ENCODE results near the gene SCNN1G.

The SCNN1G gene

GRCh38 chr16:23222929-23223328 is 40.4 kb downstream of the SCNN1G start:
- Histone ChIP-seq H2BK15ac (ENCODE audit: low read depth, poor library complexity, severe bottlenecking) (no peak overlapping the region), H3K23ac (ENCODE audit: low read length in 2 of 2) (no peak overlapping the region), H3K79me1 (replicated peaks; ENCODE audit: low read length, poor library complexity, severe bottlenecking) (no peaks in the 10 kb centered on the region), H3K27me3 (ENCODE audit: control insufficient read depth in 1 of 2, insufficient read depth in 1 of 2, low read length in 2 of 2) (peaks cover 0 to 9% of the 10 kb centered on the region in 2 experiments), H3K4me3 (ENCODE audit: insufficient read depth in 1 of 2, low read depth in 1 of 2, low read length in 2 of 2) (no peak overlapping the region), H3K4me1 (ENCODE audit: control insufficient read depth, insufficient read depth, low read depth, low read length) (no peaks in the 10 kb centered on the region), H4K91ac (ENCODE audit: low read length) (no peak overlapping the region), H2BK120ac (ENCODE audit: low read depth, low read length) (no peak overlapping the region), H3K9me3 (ENCODE audit: control insufficient read depth, low read length) (no peaks in the 10 kb centered on the region), H3K4me2 (ENCODE audit: low read length, poor library complexity, severe bottlenecking) (no peak overlapping the region), H2AFZ (ENCODE audit: low read depth, low read length) (no peak overlapping the region), H4K8ac (ENCODE audit: low read length) (no peak overlapping the region), H2BK12ac (ENCODE audit: low read length in 2 of 2) (no peak overlapping the region), H3K9ac (ENCODE audit: low read length) (no peak overlapping the region), H2AK5ac (ENCODE audit: low read length, severe bottlenecking) (no peak overlapping the region), H3K14ac (ENCODE audit: low read length in 2 of 2) (no peak overlapping the region), H3K4ac (ENCODE audit: low read depth in 1 of 2, low read length in 2 of 2) (no peak overlapping the region), H3K18ac (ENCODE audit: low read depth in 1 of 2, low read length in 2 of 2) (no peak overlapping the region), H3K27ac (ENCODE audit: low read length, poor library complexity, severe bottlenecking) (no peak overlapping the region), H3K36me3 (ENCODE audit: control insufficient read depth in 1 of 2, insufficient read depth in 2 of 2, low read depth in 1 of 2, low read length in 2 of 2) (no peaks in the 10 kb centered on the region), H2BK5ac (ENCODE audit: low read depth, low read length, poor library complexity, severe bottlenecking) (no peak overlapping the region)
- no peak for DNase-seq

DNA sequence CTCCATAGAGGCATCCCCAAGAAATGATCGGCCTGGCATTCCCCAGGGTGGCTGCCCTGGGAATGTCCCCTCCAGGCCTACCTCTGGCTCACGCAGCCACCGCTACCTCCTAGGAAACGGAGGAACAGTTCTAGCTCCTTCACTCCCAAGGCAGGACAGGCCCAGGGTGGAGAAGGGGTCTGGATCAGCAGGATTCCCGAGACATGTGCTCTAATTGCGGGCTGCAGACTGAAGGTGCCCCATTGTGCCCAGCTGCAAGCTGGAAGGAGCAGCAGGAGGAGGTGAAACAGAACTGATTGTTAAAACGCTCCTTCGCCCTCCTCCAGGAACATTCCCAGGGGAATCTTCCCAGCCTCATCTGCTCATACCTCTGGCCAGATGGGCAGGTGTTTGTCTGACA is 40.8 kb downstream of the SCNN1G start:
- no peak overlapping the region for H3K23ac ChIP-seq (ENCODE audit: low read length in 2 of 2)
- H3K36me3 ChIP-seq (ENCODE audit: control insufficient read depth in 1 of 2, insufficient read depth in 2 of 2, low read depth in 1 of 2, low read length in 2 of 2), result no peaks in the 10 kb centered on the region
- 71% methylated on average over 8 of the region's 8 CpGs for WGBS
- H2BK120ac ChIP-seq (ENCODE audit: low read depth, low read length), result no peak overlapping the region
- H3K27ac ChIP-seq (ENCODE audit: low read length, poor library complexity, severe bottlenecking), result no peak overlapping the region
- H4K91ac ChIP-seq (ENCODE audit: low read length), result no peak overlapping the region
- no peak overlapping the region for H4K8ac ChIP-seq (ENCODE audit: low read length)
- peaks cover 0 to 9% of the 10 kb centered on the region in 2 experiments for H3K27me3 ChIP-seq (ENCODE audit: control insufficient read depth in 1 of 2, insufficient read depth in 1 of 2, low read length in 2 of 2)
- H2AFZ ChIP-seq (ENCODE audit: low read depth, low read length), result no peak overlapping the region
- no peak overlapping the region for H3K4me3 ChIP-seq (ENCODE audit: insufficient read depth in 1 of 2, low read depth in 1 of 2, low read length in 2 of 2)
- no peak overlapping the region for H2BK15ac ChIP-seq (ENCODE audit: low read depth, poor library complexity, severe bottlenecking)
- no peak overlapping the region for H2BK12ac ChIP-seq (ENCODE audit: low read length in 2 of 2)
- no peak overlapping the region for H3K18ac ChIP-seq (ENCODE audit: low read depth in 1 of 2, low read length in 2 of 2)
- no peak overlapping the region for H2AK5ac ChIP-seq (ENCODE audit: low read length, severe bottlenecking)
- no peak overlapping the region for H3K4ac ChIP-seq (ENCODE audit: low read depth in 1 of 2, low read length in 2 of 2)
- no peak overlapping the region for H3K9ac ChIP-seq (ENCODE audit: low read length)
- H3K4me2 ChIP-seq (ENCODE audit: low read length, poor library complexity, severe bottlenecking), result no peak overlapping the region
- no peak overlapping the region for H3K14ac ChIP-seq (ENCODE audit: low read length in 2 of 2)
- no peak overlapping the region for H2BK5ac ChIP-seq (ENCODE audit: low read depth, low read length, poor library complexity, severe bottlenecking)
- DNase-seq, result no peak
- H3K9me3 ChIP-seq (ENCODE audit: control insufficient read depth, low read length), result no peaks in the 10 kb centered on the region
- no peaks in the 10 kb centered on the region for H3K79me1 ChIP-seq (replicated peaks; ENCODE audit: low read length, poor library complexity, severe bottlenecking)
- no peaks in the 10 kb centered on the region for H3K4me1 ChIP-seq (ENCODE audit: control insufficient read depth, insufficient read depth, low read depth, low read length)

GRCh38 chr16:23225109-23225508 is 42.6 kb downstream of the SCNN1G start:
- WGBS, result 72% methylated on average over 4 of the region's 4 CpGs
- no peak for DNase-seq
- no peak overlapping the region for H3K14ac ChIP-seq (ENCODE audit: low read length in 2 of 2)
- H3K27me3 ChIP-seq (ENCODE audit: control insufficient read depth in 1 of 2, insufficient read depth in 1 of 2, low read length in 2 of 2), result peaks cover 0 to 6% of the 10 kb centered on the region in 2 experiments
- H3K23ac ChIP-seq (ENCODE audit: low read length in 2 of 2), result no peak overlapping the region
- H2BK12ac ChIP-seq (ENCODE audit: low read length in 2 of 2), result no peak overlapping the region
- H3K4ac ChIP-seq (ENCODE audit: low read depth in 1 of 2, low read length in 2 of 2), result no peak overlapping the region
- H2AFZ ChIP-seq (ENCODE audit: low read depth, low read length), result no peak overlapping the region
- H2AK5ac ChIP-seq (ENCODE audit: low read length, severe bottlenecking), result no peak overlapping the region
- no peak overlapping the region for H3K4me2 ChIP-seq (ENCODE audit: low read length, poor library complexity, severe bottlenecking)
- no peaks in the 10 kb centered on the region for H3K4me1 ChIP-seq (ENCODE audit: control insufficient read depth, insufficient read depth, low read depth, low read length)
- no peak overlapping the region for H3K18ac ChIP-seq (ENCODE audit: low read depth in 1 of 2, low read length in 2 of 2)
- no peak overlapping the region for H4K8ac ChIP-seq (ENCODE audit: low read length)
- no peak overlapping the region for H3K9ac ChIP-seq (ENCODE audit: low read length)
- no peaks in the 10 kb centered on the region for H3K79me1 ChIP-seq (replicated peaks; ENCODE audit: low read length, poor library complexity, severe bottlenecking)
- no peak overlapping the region for H2BK15ac ChIP-seq (ENCODE audit: low read depth, poor library complexity, severe bottlenecking)
- H2BK120ac ChIP-seq (ENCODE audit: low read depth, low read length), result no peak overlapping the region
- no peaks in the 10 kb centered on the region for H3K36me3 ChIP-seq (ENCODE audit: control insufficient read depth in 1 of 2, insufficient read depth in 2 of 2, low read depth in 1 of 2, low read length in 2 of 2)
- no peak overlapping the region for H4K91ac ChIP-seq (ENCODE audit: low read length)
- H3K27ac ChIP-seq (ENCODE audit: low read length, poor library complexity, severe bottlenecking), result no peak overlapping the region
- no peak overlapping the region for H3K4me3 ChIP-seq (ENCODE audit: insufficient read depth in 1 of 2, low read depth in 1 of 2, low read length in 2 of 2)
- H3K9me3 ChIP-seq (ENCODE audit: control insufficient read depth, low read length), result no peaks in the 10 kb centered on the region
- H2BK5ac ChIP-seq (ENCODE audit: low read depth, low read length, poor library complexity, severe bottlenecking), result no peak overlapping the region

GRCh38 chr16:23225634-23226033 is 43.1 kb downstream of the SCNN1G start:
- Histone ChIP-seq H3K18ac (ENCODE audit: low read depth in 1 of 2, low read length in 2 of 2) (no peak overlapping the region), H3K4me3 (ENCODE audit: insufficient read depth in 1 of 2, low read depth in 1 of 2, low read length in 2 of 2) (no peak overlapping the region), H4K91ac (ENCODE audit: low read length) (no peak overlapping the region), H3K4ac (ENCODE audit: low read depth in 1 of 2, low read length in 2 of 2) (no peak overlapping the region), H3K14ac (ENCODE audit: low read length in 2 of 2) (no peak overlapping the region), H2BK12ac (ENCODE audit: low read length in 2 of 2) (no peak overlapping the region), H3K36me3 (ENCODE audit: control insufficient read depth in 1 of 2, insufficient read depth in 2 of 2, low read depth in 1 of 2, low read length in 2 of 2) (no peaks in the 10 kb centered on the region), H3K9me3 (ENCODE audit: control insufficient read depth, low read length) (no peaks in the 10 kb centered on the region), H3K4me1 (ENCODE audit: control insufficient read depth, insufficient read depth, low read depth, low read length) (no peaks in the 10 kb centered on the region), H2AK5ac (ENCODE audit: low read length, severe bottlenecking) (no peak overlapping the region), H3K4me2 (ENCODE audit: low read length, poor library complexity, severe bottlenecking) (no peak overlapping the region), H2BK5ac (ENCODE audit: low read depth, low read length, poor library complexity, severe bottlenecking) (no peak overlapping the region), H4K8ac (ENCODE audit: low read length) (no peak overlapping the region), H3K9ac (ENCODE audit: low read length) (no peak overlapping the region), H3K27me3 (ENCODE audit: control insufficient read depth in 1 of 2, insufficient read depth in 1 of 2, low read length in 2 of 2) (peaks cover 0 to 6% of the 10 kb centered on the region in 2 experiments), H3K79me1 (replicated peaks; ENCODE audit: low read length, poor library complexity, severe bottlenecking) (no peaks in the 10 kb centered on the region), H3K23ac (ENCODE audit: low read length in 2 of 2) (no peak overlapping the region), H2BK15ac (ENCODE audit: low read depth, poor library complexity, severe bottlenecking) (no peak overlapping the region), H3K27ac (ENCODE audit: low read length, poor library complexity, severe bottlenecking) (no peak overlapping the region), H2BK120ac (ENCODE audit: low read depth, low read length) (no peak overlapping the region), H2AFZ (ENCODE audit: low read depth, low read length) (no peak overlapping the region)
- no peak for DNase-seq
